ENCODE measurements around the gene SEMA3F. TPM values are rescaled to one million over a fixed set of nuclear protein-coding genes. Genes with fewer than 3 reads are reported as not detected.

Gene SEMA3F
- total RNA-seq, 6 donors from 2014 or later, result 4.2 to 76.0 (median 27.5) TPM

DNA sequence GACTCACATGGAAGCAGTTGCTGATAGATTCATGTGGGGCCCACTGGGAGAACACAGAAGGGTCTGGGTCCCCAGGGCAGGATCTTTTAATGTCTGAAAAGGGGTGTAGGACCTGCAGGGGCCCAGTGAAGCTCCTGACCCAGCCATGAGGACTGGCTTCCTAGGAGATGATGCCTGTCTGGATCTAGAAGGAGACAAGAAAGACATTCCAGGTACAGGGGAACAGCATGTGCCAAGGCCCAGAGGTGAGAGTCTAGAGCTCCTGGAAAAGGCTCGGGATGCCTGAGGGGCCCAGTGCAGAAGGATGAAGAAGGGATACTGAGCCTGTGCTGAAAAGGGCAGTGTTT, 4.7 kb upstream of the SEMA3F start:
- no peak for TF ChIP-seq POLR2AphosphoS5 (IDR thresholded peaks at IDR 0.05)
- no peak for TF ChIP-seq POLR2A (IDR thresholded peaks at IDR 0.05)
- TF ChIP-seq, protein P1, sequence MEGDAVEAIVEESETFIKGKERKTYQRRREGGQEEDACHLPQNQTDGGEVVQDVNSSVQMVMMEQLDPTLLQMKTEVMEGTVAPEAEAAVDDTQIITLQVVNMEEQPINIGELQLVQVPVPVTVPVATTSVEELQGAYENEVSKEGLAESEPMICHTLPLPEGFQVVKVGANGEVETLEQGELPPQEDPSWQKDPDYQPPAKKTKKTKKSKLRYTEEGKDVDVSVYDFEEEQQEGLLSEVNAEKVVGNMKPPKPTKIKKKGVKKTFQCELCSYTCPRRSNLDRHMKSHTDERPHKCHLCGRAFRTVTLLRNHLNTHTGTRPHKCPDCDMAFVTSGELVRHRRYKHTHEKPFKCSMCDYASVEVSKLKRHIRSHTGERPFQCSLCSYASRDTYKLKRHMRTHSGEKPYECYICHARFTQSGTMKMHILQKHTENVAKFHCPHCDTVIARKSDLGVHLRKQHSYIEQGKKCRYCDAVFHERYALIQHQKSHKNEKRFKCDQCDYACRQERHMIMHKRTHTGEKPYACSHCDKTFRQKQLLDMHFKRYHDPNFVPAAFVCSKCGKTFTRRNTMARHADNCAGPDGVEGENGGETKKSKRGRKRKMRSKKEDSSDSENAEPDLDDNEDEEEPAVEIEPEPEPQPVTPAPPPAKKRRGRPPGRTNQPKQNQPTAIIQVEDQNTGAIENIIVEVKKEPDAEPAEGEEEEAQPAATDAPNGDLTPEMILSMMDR (IDR thresholded peaks at IDR 0.05), result no peak
- no peak for TF ChIP-seq EP300 (IDR thresholded peaks at IDR 0.05)
- Histone ChIP-seq H3K27me3 (peaks cover 0 to 5% (median under 1%) of the 10 kb centered on the region in 4 donors), H3K27ac (peak overlapping the region in 2 of 4 donors; percentile 21 to 54), H3K4me1 (peaks cover 8 to 30% (median 15%) of the 10 kb centered on the region in 4 donors), H3K36me3 (no peaks in the 10 kb centered on the region), H3K4me3 (no peak overlapping the region), H3K9me3 (no peaks in the 10 kb centered on the region)
- ATAC-seq (ENCODE audit: low FRiP score in 2 of 2), result no peak
- WGBS, 2 donors, result 86 to 94% methylated on average over 1 of the region's 1 CpG
- DNase-seq, result no peak

DNA sequence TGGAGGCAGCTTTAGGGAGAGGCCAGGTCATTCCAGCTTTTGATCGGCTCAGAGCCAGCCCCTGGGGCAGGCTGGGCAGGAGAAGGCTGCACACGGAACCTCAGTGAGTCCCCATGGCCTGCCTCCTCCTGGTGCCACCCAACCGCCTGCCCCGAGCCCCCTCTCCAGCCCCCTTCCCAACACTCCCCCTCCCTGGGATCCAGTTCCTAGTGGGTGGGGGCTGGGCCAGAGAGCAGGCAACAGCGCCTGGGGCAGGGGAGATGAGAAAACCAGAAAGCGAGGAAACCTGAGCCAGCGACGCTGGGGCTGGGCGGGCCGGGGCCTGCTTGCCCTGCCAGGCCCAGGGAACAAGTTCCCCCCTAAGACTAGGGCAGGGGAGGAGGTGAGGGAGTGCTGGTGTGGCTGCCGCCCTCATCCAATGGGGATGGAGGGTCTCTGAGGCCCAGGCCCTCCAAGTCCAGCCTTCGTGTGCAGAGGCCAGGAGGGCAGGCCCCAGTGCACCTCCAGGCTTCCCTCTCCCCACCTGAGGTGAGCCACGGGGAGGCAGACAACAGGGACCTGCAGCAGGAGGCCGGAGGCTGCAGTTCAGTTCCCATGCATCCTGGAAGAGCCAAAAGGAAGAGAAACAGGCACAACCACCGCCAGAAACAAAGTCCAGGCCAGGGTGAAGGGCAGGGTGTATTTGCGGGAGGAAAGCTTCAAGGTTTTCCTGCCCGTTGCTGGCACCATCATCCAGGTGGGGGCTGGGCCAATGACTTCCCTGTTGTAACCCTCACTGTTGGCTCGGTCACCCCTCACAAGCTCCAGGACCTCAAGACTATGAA, 4.0 kb upstream of the SEMA3F start:
- Histone ChIP-seq H3K36me3 (no peaks in the 10 kb centered on the region), H3K9me3 (no peaks in the 10 kb centered on the region), H3K4me3 (no peak overlapping the region), H3K4me1 (peaks cover 15 to 37% (median 21%) of the 10 kb centered on the region in 4 donors), H3K27ac (peak overlapping the region in 1 of 4 donors; percentile 54), H3K27me3 (peaks cover 0 to 12% (median 4%) of the 10 kb centered on the region in 4 donors)
- DNase-seq (peak in 1 of 2 donors; percentile 34), ATAC-seq (ENCODE audit: low FRiP score in 2 of 2) (no peak)
- 84 to 92% methylated on average over 8 to 17 of the region's 18 CpGs for WGBS, 2 donors
- TF ChIP-seq POLR2AphosphoS5 (IDR thresholded peaks at IDR 0.05), result no peak
- TF ChIP-seq EP300 (IDR thresholded peaks at IDR 0.05), result no peak
- no peak for TF ChIP-seq POLR2A (IDR thresholded peaks at IDR 0.05)
- TF ChIP-seq, protein P1 (IDR thresholded peaks at IDR 0.05), result no peak

DNA sequence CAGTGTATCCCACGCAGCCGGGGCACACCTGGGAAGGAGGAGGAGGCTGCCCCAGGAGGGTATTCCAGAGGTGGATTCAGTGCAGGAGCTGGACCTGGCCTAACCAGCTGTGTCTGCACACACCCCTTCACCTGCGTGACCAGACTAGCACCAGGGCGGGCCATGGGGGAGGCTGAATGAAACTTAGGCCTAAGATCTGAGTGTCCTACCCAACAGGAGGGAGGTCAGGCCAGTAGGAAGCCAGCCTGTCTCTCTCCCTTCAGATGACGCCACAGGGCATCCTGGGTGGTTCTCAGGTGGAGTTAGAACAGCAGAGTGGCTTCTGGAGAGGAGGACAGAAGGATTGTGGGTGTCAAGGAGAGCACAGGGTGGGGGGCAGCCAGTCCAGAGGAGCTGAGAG, 3.4 kb upstream of the SEMA3F start:
- peaks cover 19 to 43% (median 24%) of the 10 kb centered on the region in 4 donors for H3K4me1 ChIP-seq
- WGBS, 2 donors, result 73 to 100% methylated on average over 1 to 3 of the region's 5 CpGs
- no peak overlapping the region for H3K4me3 ChIP-seq
- DNase-seq (no peak), ATAC-seq (ENCODE audit: low FRiP score in 2 of 2) (no peak)
- no peaks in the 10 kb centered on the region for H3K9me3 ChIP-seq
- TF ChIP-seq EP300 (IDR thresholded peaks at IDR 0.05) (no peak), POLR2AphosphoS5 (IDR thresholded peaks at IDR 0.05) (no peak), POLR2A (IDR thresholded peaks at IDR 0.05) (no peak)
- TF ChIP-seq, protein P1 (IDR thresholded peaks at IDR 0.05), result no peak
- peaks cover 0 to 19% (median 4%) of the 10 kb centered on the region in 4 donors for H3K27me3 ChIP-seq
- no peaks in the 10 kb centered on the region for H3K36me3 ChIP-seq
- no peak overlapping the region for H3K27ac ChIP-seq

DNA sequence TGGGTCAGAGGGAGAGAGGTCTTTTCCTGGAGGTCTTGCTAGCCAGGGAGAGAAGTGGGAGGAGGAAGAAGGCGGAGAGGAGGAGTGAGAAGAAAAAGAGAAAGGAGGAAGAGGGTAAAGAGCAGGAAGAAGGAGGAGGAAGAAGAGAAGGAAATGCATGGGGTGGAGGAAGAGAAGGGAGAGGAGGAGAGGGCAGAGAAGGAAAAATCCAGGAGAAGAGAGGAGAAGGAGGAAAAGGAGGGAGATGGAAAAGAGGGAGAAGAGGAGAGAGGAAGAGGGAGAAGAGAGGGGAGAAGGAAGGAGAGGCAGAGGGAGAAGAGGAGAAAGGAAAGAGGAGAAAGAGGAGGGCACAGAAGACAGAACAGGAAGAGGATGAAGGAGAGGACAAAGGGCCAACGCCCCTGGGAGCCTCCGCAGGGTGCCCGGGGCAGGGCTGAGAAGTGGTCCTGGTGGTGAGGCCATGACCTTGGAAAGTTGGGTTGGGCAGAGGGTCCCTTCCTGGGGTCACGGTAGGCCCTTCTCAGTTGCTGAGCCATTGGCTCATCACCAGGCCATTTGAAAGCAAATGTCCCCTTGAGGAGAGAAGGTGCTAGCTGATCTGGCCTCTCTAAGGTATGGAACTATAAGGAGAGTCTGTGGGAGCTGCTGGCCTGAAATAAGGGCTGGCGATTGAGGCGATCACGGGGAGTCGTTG, 1.2 kb upstream of the SEMA3F start:
- ATAC-seq (ENCODE audit: low FRiP score in 2 of 2) (no peak), DNase-seq (no peak)
- Histone ChIP-seq H3K4me3 (peak overlapping the region in 3 of 4 donors; percentile 55 to 75 (median 69)), H3K36me3 (no peaks in the 10 kb centered on the region), H3K9me3 (no peaks in the 10 kb centered on the region), H3K27ac (peak overlapping the region in 1 of 4 donors; percentile 89), H3K27me3 (peaks cover 0 to 19% (median 4%) of the 10 kb centered on the region in 4 donors), H3K4me1 (peaks cover 27 to 61% (median 39%) of the 10 kb centered on the region in 4 donors)
- WGBS, 2 donors, result 48 to 77% methylated on average over 5 to 9 of the region's 9 CpGs
- TF ChIP-seq, protein P1 (IDR thresholded peaks at IDR 0.05), result no peak
- TF ChIP-seq POLR2AphosphoS5 (IDR thresholded peaks at IDR 0.05), result no peak
- no peak for TF ChIP-seq POLR2A (IDR thresholded peaks at IDR 0.05)
- no peak for TF ChIP-seq EP300 (IDR thresholded peaks at IDR 0.05)

Measured in upper lobe of left lung (tissue), 6 donors.